HG02763 (cell line): ENCODE measurements around the gene CHST9.
"Not testable (repeated sequence)": the region's sequence is repeated elsewhere in the genome, so short reads cannot be mapped to it uniquely, and the experiment has no call there.

Experiments used
- ATAC-seq: cut with Tn5 transposase; IDR thresholded peaks from one replicate; pipeline ENCODE4 v1.9.1; 2021; ENCODE audit warnings: mild to moderate bottlenecking, moderate library complexity; ENCODE audit not compliant: unreplicated experiment

CHST9 gene

DNA sequence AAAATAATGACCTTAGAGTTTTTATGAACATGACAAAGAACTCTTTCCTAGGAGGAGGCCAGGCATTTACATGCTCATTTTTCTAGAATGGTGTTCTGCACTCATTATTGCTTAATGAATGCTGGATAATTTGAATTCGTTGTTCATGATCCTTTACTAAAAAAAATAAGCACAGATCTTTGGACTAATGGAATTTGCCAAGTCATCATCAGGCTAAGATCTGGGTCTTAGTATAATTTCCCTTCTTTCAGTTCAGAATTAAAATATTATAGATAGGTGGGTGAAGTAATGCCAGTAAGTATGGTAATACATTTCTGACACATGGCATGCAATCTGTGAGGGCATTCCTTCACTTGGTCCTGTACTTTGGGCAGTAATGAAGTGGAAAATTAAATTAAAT is 175.8 kb downstream of the CHST9 start:
- ATAC-seq = no peak

GRCh38 chr18:27008575-27008974 is 176.5 kb downstream of the CHST9 start:
- ATAC-seq = no peak

GRCh38 chr18:27007880-27008279 is 177.2 kb downstream of the CHST9 start:
- no peak for ATAC-seq

DNA sequence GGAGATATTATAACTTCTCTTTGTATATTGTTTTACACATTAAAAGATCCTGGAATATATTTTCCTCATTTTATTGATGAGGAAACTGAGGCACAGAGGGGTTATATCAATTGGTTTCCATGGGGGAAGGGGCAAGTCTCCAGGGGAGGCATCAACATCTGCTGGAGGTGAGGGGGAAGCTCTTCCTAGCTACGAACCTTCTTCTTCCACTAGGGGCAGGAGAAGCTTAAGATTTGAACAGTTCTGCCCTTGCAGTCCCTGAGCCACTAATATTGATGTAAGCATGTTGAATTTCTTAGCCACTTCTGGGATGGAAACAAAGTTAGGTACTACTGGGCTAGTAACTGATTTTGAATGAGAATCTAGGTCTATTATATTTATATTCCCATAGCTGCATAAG is 179.5 kb downstream of the CHST9 start:
- ATAC-seq = no peak

- no peak for ATAC-seq
These were observed 180.9 kb downstream of the CHST9 start for GRCh38 chr18:27004056-27004829.

DNA sequence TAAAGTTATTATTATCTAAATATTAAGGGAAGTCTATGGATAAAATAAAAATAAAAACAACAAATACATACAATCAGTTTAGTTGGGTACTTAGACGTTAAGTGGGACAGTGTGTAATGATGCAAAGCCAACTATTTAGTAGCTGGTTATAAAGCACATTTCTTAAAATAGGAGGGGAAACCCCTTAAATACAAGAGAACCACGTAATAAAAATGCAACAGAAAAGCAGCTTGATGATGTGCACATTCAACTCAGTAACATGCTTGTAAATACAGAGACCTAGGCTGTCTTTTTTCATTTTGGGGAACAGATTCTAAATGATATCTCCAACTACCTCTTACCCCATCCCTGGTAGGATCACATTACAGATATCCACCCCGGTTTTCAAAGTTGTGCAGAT is 185.3 kb downstream of the CHST9 start:
- no peak for ATAC-seq

- ATAC-seq = peak; percentile 43
These were observed 191.5 kb downstream of the CHST9 start for GRCh38 chr18:26993568-26993967.

DNA sequence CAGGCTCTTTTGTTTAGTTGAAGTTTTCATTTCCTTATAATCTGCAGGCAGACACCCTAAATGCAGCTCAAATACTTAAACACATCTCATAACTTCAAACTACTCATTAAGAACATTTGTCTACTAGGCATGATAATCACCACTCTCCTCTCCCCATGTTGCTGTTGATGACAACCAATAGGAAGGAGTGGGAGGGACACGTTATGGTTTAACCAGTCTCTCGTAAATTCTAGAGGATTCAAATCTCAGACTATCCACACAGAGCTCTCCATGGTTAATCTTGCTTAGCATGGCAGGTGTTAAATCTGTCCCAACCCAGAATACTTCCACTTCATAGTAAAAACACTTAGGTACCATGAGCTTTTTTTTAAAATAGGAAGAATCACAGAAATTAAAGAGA is 192.2 kb downstream of the CHST9 start:
- no peak for ATAC-seq

- no peak for ATAC-seq
These were observed 195.3 kb downstream of the CHST9 start for GRCh38 chr18:26989842-26990241.

DNA sequence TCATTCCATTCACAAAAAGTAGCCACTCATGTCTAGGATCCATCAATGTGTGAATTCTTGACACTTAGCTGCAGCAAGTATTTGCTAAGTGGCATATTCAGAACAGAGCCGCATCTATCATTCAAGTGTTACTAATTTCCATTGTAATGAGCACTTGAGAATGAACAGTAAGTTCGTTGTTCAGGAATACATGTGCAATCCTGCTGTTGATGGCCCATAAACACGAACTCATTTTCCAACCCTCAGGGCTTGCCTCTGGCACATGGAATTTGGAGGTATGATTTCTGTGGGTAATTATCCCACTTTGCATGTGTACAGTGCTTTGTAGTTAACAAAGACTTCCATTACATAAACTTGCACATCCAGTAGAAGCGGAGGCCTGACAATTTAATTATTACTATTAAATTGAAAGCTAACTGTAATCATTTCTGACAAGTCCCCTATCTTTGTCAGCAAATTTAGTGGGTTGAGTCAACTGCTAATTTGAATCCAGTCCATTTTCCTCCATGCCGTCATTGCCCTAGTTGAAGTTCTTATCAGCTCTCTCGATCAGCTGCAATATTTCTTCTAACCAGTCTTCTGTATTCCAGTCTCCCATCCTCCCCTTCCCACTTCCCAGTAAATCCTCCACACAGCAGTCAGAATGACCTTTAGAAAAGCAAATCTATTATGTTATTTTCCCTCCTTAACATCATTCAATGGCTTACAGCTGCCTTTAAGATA is 203.6 kb downstream of the CHST9 start:
- no peak for ATAC-seq

DNA sequence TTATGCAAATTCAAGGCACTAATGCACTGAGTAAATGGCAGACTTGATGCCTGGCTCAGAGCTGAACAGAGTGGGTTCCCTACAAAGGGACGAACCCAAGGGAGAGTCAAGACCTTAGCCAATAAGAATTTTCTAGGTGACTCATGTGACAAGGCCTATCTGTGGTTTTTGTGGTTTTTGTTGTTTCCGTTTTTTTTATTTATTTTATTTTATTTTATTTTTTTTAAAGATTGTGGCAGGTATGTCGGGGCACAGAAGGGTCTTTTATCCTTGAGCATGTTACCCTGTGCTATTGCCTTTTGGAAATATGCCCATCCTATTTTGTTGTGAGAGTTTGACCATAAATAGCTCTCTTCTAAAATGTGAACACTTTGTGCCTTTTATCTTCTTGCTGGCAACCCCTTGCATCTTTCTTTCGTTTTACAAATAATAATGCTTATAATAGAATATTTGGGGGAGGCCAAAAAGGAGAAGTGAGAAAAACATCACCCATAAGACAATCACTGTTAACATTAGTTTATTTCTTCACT is 206.2 kb downstream of the CHST9 start:
- peak; percentile 98 for ATAC-seq

GRCh38 chr18:26977781-26978180 is 207.3 kb downstream of the CHST9 start:
- ATAC-seq = no peak

- ATAC-seq = no peak
These were observed 208.9 kb downstream of the CHST9 start for GRCh38 chr18:26976206-26976605.

- not testable (repeated sequence) for ATAC-seq
These were observed 212.6 kb downstream of the CHST9 start for GRCh38 chr18:26972549-26972948.

GRCh38 chr18:26971409-26971808 is 213.7 kb downstream of the CHST9 start:
- no peak for ATAC-seq

- ATAC-seq = no peak
These were observed 214.5 kb downstream of the CHST9 start for GRCh38 chr18:26970637-26971036.

GRCh38 chr18:26965206-26965605 is 219.9 kb downstream of the CHST9 start:
- no peak for ATAC-seq

DNA sequence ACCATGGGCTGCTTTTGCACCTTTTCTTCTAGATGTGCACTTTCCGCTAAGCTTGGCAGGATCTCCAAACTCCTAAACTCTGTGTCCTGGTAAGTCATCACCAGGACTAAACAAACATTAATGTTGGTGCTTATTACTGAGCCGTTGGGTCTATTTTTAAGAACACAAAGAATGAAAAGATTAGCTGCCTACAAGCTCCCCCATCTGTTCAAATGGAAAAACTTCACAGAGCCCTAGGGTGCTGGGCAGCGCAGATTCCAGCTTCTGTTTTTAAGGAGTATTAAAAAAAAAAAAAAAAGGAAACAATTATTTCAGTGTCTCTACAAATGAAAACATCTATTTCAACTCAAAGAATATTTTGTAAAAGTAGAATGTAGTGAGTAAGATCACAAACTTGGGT is 221.8 kb downstream of the CHST9 start:
- ATAC-seq = no peak

- ATAC-seq = no peak
These were observed 223.3 kb downstream of the CHST9 start for GRCh38 chr18:26961839-26962238.

DNA sequence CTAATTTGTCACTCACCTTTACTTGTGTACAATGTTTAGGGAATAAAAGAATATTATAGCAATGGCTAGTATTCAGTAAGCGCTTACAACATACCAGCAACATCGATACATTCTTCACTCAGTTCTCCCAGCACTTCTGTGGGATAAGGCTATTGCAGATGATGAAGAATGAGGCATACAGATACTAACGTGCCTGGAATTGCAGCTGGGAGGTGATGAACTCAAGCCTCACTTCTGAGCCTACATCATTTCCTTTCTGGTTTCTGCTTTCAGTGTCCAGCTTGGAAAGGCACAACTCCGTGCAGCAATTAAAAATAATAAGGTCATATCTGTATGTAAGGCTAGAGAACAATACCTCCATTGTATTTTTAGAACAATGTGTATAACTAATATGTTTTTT is 224.2 kb downstream of the CHST9 start:
- ATAC-seq = no peak

- no peak for ATAC-seq
These were observed 228.2 kb downstream of the CHST9 start for GRCh38 chr18:26956863-26957262.

DNA sequence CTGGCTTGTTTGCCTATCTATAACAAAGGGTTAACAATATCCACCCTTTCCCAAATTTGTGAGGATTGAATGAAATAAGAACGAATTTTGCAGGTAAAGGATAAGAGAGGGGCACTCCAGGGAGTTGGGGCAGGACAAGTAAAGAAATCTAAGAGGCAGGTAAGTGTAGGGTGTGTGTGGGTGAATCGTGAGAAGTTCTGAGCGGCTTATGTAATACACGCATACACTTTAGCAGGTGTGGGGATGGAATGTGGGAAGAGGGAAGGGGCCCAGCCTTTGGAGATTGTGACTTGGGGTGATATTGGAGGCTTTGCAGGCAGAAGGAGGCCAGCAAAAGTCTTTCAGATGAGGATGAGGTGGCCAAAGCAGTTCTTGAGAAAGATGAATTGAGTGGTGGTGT is 236.4 kb downstream of the CHST9 start:
- ATAC-seq = no peak
